G401 (cell line): Measurements from ENCODE around the gene CUL4A. TPM values are rescaled to one million over a fixed set of nuclear protein-coding genes. Genes with fewer than 3 reads are reported as not detected.
"Not testable (repeated sequence)": the region's sequence is repeated elsewhere in the genome, so short reads cannot be mapped to it uniquely, and the experiment has no call there.

Experiments
- DNase-seq: peaks from one replicate; pipeline ENCODE4 v3.0.0-alpha.2; 2015; ENCODE audit warnings: low spot score
- in situ Hi-C: cut with HindIII; loops from 2 replicates; pipeline ENCODE4 v1.10.0; 2016; ENCODE audit warnings: low sequenced_read_pairs, mixed read lengths
- total RNA-seq: library from RNA; depleted of rRNA; stranded (reverse); fragments of >200 nt; shearing (Covaris generic); gene quantifications from 2 replicates; pipeline ENCODE4 v1.2.3, GENCODE V29; 2014; rRNA removed

Gene CUL4A
- total RNA-seq, 1 experiment from 2014 or later = 194 TPM

GRCh38 chr13:113302986-113303385 is 93.6 kb downstream of the CUL4A start:
- no peak for DNase-seq
- in situ Hi-C loops = no loop called here

GRCh38 chr13:113304121-113304520 is 94.7 kb downstream of the CUL4A start:
- DNase-seq = no peak
- in situ Hi-C loops = no loop called here

DNA sequence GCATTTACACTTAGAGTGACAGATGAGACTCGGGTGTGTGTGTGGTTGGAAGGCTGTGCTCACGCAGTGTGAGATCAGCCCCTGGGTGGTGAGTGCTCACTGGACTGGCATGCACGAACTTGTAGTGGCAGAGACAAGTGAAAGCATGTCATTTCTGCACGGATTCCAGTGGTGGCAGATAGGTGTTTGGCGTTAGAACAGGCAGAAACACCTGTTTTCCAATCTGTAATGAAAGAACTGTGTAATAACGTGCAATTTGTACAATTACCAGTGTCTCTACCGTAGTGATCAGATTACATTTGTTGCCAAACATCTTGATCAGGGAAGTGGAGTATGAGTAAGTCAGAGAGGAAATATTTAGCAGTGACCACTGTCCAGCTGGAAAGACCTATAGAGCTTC is 95.8 kb downstream of the CUL4A start:
- DNase-seq = no peak
- in situ Hi-C loops = no loop called here

- in situ Hi-C loops = no loop called here
These were observed 98.1 kb downstream of the CUL4A start for GRCh38 chr13:113307491-113307890.

GRCh38 chr13:113309473-113309872 is 100.1 kb downstream of the CUL4A start:
- no peak for DNase-seq
- in situ Hi-C loops = no loop called here

More at GRCh38 chr13:113307491-113307890, 98.1 kb downstream of the CUL4A start:
- no peak for DNase-seq

DNA sequence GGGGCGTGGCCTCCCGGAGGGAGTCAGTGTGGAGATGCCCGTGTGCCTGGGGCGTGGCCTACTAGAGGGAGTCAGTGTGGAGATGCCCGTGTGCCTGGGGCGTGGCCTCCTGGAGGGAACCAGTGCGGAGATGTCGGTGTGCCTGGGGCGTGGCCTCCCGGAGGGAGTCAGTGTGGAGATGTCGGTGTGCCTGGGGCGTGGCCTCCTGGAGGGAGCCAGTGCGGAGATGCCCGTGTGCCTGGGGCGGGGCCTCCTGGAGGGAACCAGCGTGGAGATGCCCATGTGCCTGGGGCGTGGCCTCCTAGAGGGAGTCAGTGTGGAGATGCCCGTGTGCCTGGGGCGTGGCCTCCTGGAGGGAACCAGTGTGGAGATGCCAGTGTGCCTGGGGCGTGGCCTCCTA is 104.7 kb downstream of the CUL4A start:
- DNase-seq, in situ Hi-C loops: not testable (repeated sequence)

GRCh38 chr13:113314895-113315470 is 105.6 kb downstream of the CUL4A start:
- DNase-seq, in situ Hi-C loops: not testable (repeated sequence)

DNA sequence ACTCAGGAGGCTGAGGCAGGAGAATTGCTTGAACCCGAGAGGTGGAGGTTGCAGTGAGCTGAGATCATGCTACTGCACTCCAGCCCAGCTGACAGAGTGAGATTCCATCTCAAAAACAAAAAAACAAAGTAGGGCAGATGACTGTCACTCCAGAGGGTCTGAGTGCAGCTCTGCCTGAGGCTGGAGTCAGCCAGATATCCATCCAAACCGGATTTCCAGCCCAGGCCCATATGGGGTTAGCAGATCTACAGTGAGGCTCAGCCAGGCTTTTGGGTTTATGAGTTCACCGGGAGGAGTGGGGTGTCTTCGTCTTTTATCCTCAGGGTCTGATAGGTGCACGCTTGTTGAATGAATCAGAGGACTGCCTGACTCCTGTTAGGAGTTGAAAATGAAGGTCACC is 106.6 kb downstream of the CUL4A start:
- DNase-seq = no peak
- in situ Hi-C loops = no loop called here

Other genes with a start within 250 kb of the CUL4A start
- 2.8 and 4.7 TPM in 2 replicates for gene MCF2L, start 240.4 kb upstream of the CUL4A start, total RNA-seq
- gene F7, start 103.8 kb upstream of the CUL4A start, total RNA-seq = not detected in 2 replicates
- gene F10, start 86.8 kb upstream of the CUL4A start, total RNA-seq = not detected in 2 replicates
- not detected in 2 replicates for gene PROZ, start 51.0 kb upstream of the CUL4A start, total RNA-seq
- 89.6 and 103 TPM in 2 replicates for gene PCID2, start 944 bp upstream of the CUL4A start, total RNA-seq
- gene LAMP1, start 87.6 kb downstream of the CUL4A start, total RNA-seq = 199 and 207 TPM in 2 replicates
- 26.5 and 28.6 TPM in 2 replicates for gene GRTP1, start 154.5 kb downstream of the CUL4A start, total RNA-seq
- 2.3 and 3.3 TPM in 2 replicates for gene ADPRHL1, start 243.9 kb downstream of the CUL4A start, total RNA-seq